K562 (cell line): ENCODE results near the gene MAGI2.

Experiments used
- CREB1 ChIP-seq, 2 experiments: sonication (generic) in 1 of 2; formaldehyde crosslinking in 1 of 2; IDR thresholded peaks; 2 replicates each; pipeline versions ENCODE4 v1.6.1 to v1.8.0; 2012 to 2022; ENCODE audit warnings: inconsistent platforms in 1 of 2, mild to moderate bottlenecking in 1 of 2, missing genetic modification reagents in 1 of 2, moderate library complexity in 1 of 2
- CTCF ChIP-seq, 3 experiments: IDR thresholded peaks in 2 of 3; conservative IDR thresholded peaks in 1 of 3; 2 replicates each; pipeline ENCODE4 v1.5.1; 2011 to 2012; ENCODE audit warnings: low read length in 3 of 3, mild to moderate bottlenecking in 3 of 3, control low read depth in 2 of 3, improper control_type of control experiment in 1 of 3, inconsistent platforms in 1 of 3, low read depth in 1 of 3, mixed read lengths in 1 of 3, moderate library complexity in 1 of 3; ENCODE audit not compliant: insufficient read depth in 2 of 3
- FOS ChIP-seq: IDR thresholded peaks from 3 replicates; pipeline ENCODE4 v1.6.1; 2011; ENCODE audit not compliant: insufficient read length; ENCODE audit errors: extremely low read depth
- HNRNPH1 ChIP-seq: fragments of 200-400 bp; formaldehyde crosslinking; optimal IDR thresholded peaks from 2 replicates; pipeline ENCODE3; 2017; ENCODE audit warnings: low read depth, mild to moderate bottlenecking, low read length, moderate library complexity
- MXI1 ChIP-seq: IDR thresholded peaks from 2 replicates; pipeline ENCODE4 v1.6.1; 2011; ENCODE audit warnings: low read depth, mild to moderate bottlenecking, improper control_type of control experiment, low read length
- SUPT5H ChIP-seq: fragments of 450-650 bp; IDR thresholded peaks from 2 replicates; pipeline ENCODE4 v1.6.1; 2016
- TEAD1 ChIP-seq, 2 experiments: fragments of 450-650 bp in 1 of 2; sonication (generic) in 1 of 2; formaldehyde crosslinking; IDR thresholded peaks; 2 replicates each; pipeline versions ENCODE4 v1.4.0 to v1.8.0; 2020 to 2022; ENCODE audit warnings: mild to moderate bottlenecking in 2 of 2, missing genetic modification reagents in 1 of 2
- UBTF ChIP-seq, 2 experiments: IDR thresholded peaks; 2 replicates each; pipeline ENCODE4 v1.6.1; 2012; ENCODE audit warnings: improper control_type of control experiment in 2 of 2, low read depth in 2 of 2, low read length in 2 of 2, borderline replicate concordance in 1 of 2
- YY1 ChIP-seq, 3 experiments: IDR thresholded peaks; 2 replicates each; pipeline ENCODE4 v1.6.1; 2011; ENCODE audit warnings: low read length in 2 of 3, mild to moderate bottlenecking in 2 of 3, moderate library complexity in 2 of 3, borderline replicate concordance in 1 of 3, control low read depth in 1 of 3, low read depth in 1 of 3; ENCODE audit not compliant: insufficient read depth in 3 of 3, insufficient replicate concordance in 2 of 3, control insufficient read depth in 1 of 3, insufficient read length in 1 of 3; ENCODE audit errors: extremely low read depth in 1 of 3
- ZBTB1 ChIP-seq: sonication (generic); formaldehyde crosslinking; IDR thresholded peaks from 2 replicates; pipeline ENCODE4 v1.8.1; 2023; ENCODE audit warnings: missing genetic modification reagents, low read depth, mild to moderate bottlenecking, borderline replicate concordance
- ZHX1 ChIP-seq: fragments of 150-350 bp; conservative IDR thresholded peaks from 2 replicates; pipeline ENCODE4 v1.6.1; 2014; ENCODE audit warnings: low read length
- ZNF24 ChIP-seq: fragments of 450-650 bp; IDR thresholded peaks from 2 replicates; pipeline ENCODE4 v1.6.1; 2016
- ZNF274 ChIP-seq: IDR thresholded peaks from 2 replicates; pipeline ENCODE4 v1.6.1; 2011; ENCODE audit warnings: low read depth, mild to moderate bottlenecking, low read length, moderate library complexity, borderline replicate concordance

GRCh38 chr7:77982926-77983550 is 1470.4 kb downstream of the MAGI2 start:
- TF ChIP-seq FOS (no peak), ZHX1 (no peak), CTCF (IDR thresholded peaks at IDR 0.05 in 2 of 3, conservative IDR thresholded peaks at IDR 0.05 in 1 of 3; ENCODE audit: insufficient read depth in 2 of 3, low read depth in 1 of 3, low read length in 3 of 3) (no peak), ZNF24 (no peak), ZNF274 (no peak), ZBTB1 (CRISPR knock-in tag) (no peak), YY1 (IDR thresholded peaks at IDR 0.05; ENCODE audit: borderline replicate concordance in 1 of 3, control insufficient read depth in 1 of 3, extremely low read depth in 1 of 3, insufficient read depth in 3 of 3, insufficient read length in 1 of 3, insufficient replicate concordance in 2 of 3, low read depth in 1 of 3, low read length in 2 of 3) (no peak), CREB1 (IDR thresholded peaks at IDR 0.05) (no peak), CREB1 (CRISPR knock-in tag; IDR thresholded peaks at IDR 0.05) (no peak), HNRNPH1 (no peak), SUPT5H (no peak), TEAD1 (CRISPR knock-in tag; IDR thresholded peaks at IDR 0.05) (no peak), UBTF (IDR thresholded peaks at IDR 0.05; ENCODE audit: borderline replicate concordance in 1 of 2, low read depth in 2 of 2, low read length in 2 of 2) (no peak), MXI1 (no peak)
